Caki2 (cell line): ENCODE results near the gene LRP2BP. TPM values are rescaled to one million over a fixed set of nuclear protein-coding genes. Genes with fewer than 3 reads are reported as not detected.

Experiments
- DNase-seq: peaks from one replicate; pipeline ENCODE4 v3.0.0-alpha.2; 2015; ENCODE audit warnings: low read depth
- in situ Hi-C: cut with HindIII; loops from 2 replicates; pipeline ENCODE4 v1.10.0; 2016; ENCODE audit warnings: low sequenced_read_pairs, low pct_unique_long_range_greater_than_20kb, mixed read lengths
- total RNA-seq: library from RNA; depleted of rRNA; stranded (reverse); fragments of >200 nt; shearing (Covaris generic); gene quantifications from 2 replicates; pipeline ENCODE4 v1.2.3, GENCODE V29; 2014; ENCODE audit warnings: low replicate concordance; rRNA removed

Gene LRP2BP
- 0.14 TPM in 1 of 2 replicates, not detected in the other for total RNA-seq

GRCh38 chr4:185395238-185395955, at the start of gene LRP2BP:
Gene LRP2BP, minus strand, starts transcription at chr4:185395924. Its CDS starts 17,738 bp downstream, at chr4:185378186.
- DNase-seq = no peak
- in situ Hi-C loops = no loop called here

GRCh38 chr4:185445209-185445608, 49.5 kb upstream of the LRP2BP start:
- in situ Hi-C loops = no loop called here
- DNase-seq = no peak

- no peak for DNase-seq
- in situ Hi-C loops = no loop called here
These were observed 45.8 kb upstream of the LRP2BP start for GRCh38 chr4:185441479-185441878.

GRCh38 chr4:185437809-185438208, 42.1 kb upstream of the LRP2BP start:
- in situ Hi-C loops = no loop called here
- no peak for DNase-seq

- DNase-seq = no peak
- in situ Hi-C loops = no loop called here
These were observed 39.7 kb upstream of the LRP2BP start for GRCh38 chr4:185435466-185435865.

GRCh38 chr4:185429660-185430059, 33.9 kb upstream of the LRP2BP start:
- in situ Hi-C loops = no loop called here
- no peak for DNase-seq

- DNase-seq = peak; percentile 2
These were observed 31.4 kb upstream of the LRP2BP start for GRCh38 chr4:185426960-185427688.

GRCh38 chr4:185425647-185426352, 30.1 kb upstream of the LRP2BP start, which contains the start of gene UFSP2:
Gene UFSP2, minus strand, starts transcription at chr4:185425964. Its CDS starts 96 bp downstream, at chr4:185425868.
- DNase-seq = peak; percentile 90
- in situ Hi-C loops = no loop called here

More at GRCh38 chr4:185426960-185427688, 31.4 kb upstream of the LRP2BP start:
- in situ Hi-C loops = no loop called here

- in situ Hi-C loops = no loop called here
- DNase-seq = no peak
These were observed 29.4 kb upstream of the LRP2BP start for GRCh38 chr4:185424905-185425646.

GRCh38 chr4:185421366-185422124, 25.8 kb upstream of the LRP2BP start:
- DNase-seq = no peak
- in situ Hi-C loops = no loop called here

GRCh38 chr4:185416955-185417354, 21.2 kb upstream of the LRP2BP start:
- in situ Hi-C loops = no loop called here
- no peak for DNase-seq

GRCh38 chr4:185412412-185412811, 16.7 kb upstream of the LRP2BP start:
- in situ Hi-C loops = no loop called here
- DNase-seq = no peak

GRCh38 chr4:185411849-185412248, 16.1 kb upstream of the LRP2BP start:
- in situ Hi-C loops = no loop called here
- no peak for DNase-seq

- in situ Hi-C loops = no loop called here
- DNase-seq = no peak
These were observed 12.7 kb upstream of the LRP2BP start for GRCh38 chr4:185408432-185408831.

GRCh38 chr4:185405296-185405999, 9.7 kb upstream of the LRP2BP start:
- in situ Hi-C loops = no loop called here
- DNase-seq = no peak

GRCh38 chr4:185404031-185404430, 8.3 kb upstream of the LRP2BP start:
- in situ Hi-C loops = no loop called here
- DNase-seq = no peak

- no peak for DNase-seq
- in situ Hi-C loops = no loop called here
These were observed 3.7 kb upstream of the LRP2BP start for GRCh38 chr4:185399466-185399865.
